GM12878 (cell line): ENCODE results near the gene UQCRC1. TPM values are rescaled to one million over a fixed set of nuclear protein-coding genes. Genes with fewer than 3 reads are reported as not detected.

ENCODE experiments used
- ATAC-seq: fragments of 200-7000 bp; cut with Tn5 transposase; 3 replicates; pipeline ENCODE4 v1.9.1; 2020; ENCODE audit warnings: mild to moderate bottlenecking, moderate library complexity
- BruUV-seq: library from RNA; stranded (reverse); fragments of 400-500 nt; replicated peaks from 2 replicates; lab custom pipeline; 2021; lab: Mats Ljungman, UMichigan
- CTCF ChIA-PET: fragments of 300-600 bp; sonication (Branson Sonifier 250); formaldehyde crosslinking; extraction: SDS; loops from one replicate; lab custom pipeline; 2021; ENCODE audit warnings: inconsistent platforms; lab: Yijun Ruan, JAX
- POLR2A ChIA-PET: fragments of 350-600 bp; formaldehyde crosslinking; extraction: SDS; loops from one replicate; lab custom pipeline; 2021; ENCODE audit warnings: inconsistent platforms; lab: Charles Lee
- RAD21 ChIA-PET: fragments of 300-600 bp; sonication (Branson Sonifier 250); formaldehyde crosslinking; loops from one replicate; lab custom pipeline; 2023; ENCODE audit warnings: antibody characterized with exemption; ENCODE audit not compliant: unreplicated experiment; lab: Charles Lee
- SMC1A ChIA-PET: fragments of 300-600 bp; sonication (Branson Sonifier 250); formaldehyde crosslinking; loops from one replicate; lab custom pipeline; 2023; ENCODE audit not compliant: unreplicated experiment, uncharacterized antibody; lab: Charles Lee
- DNase-seq: peaks from one replicate; pipeline ENCODE4 v3.0.0-alpha.2; 2011; ENCODE audit warnings: low read depth, low spot score
- FAIRE-seq: peaks from 3 replicates; lab custom pipeline; 2011; peaks lifted over from hg19 to GRCh38; lab: Jason Lieb, UNC
- H2AFZ ChIP-seq: 2 replicates; pipeline ENCODE4 v1.6.0; 2011; ENCODE audit warnings: low read depth, low read length, control low read depth; ENCODE audit not compliant: control insufficient read depth
- H3K27ac ChIP-seq: 2 replicates; pipeline ENCODE4 v1.5.1; 2011; ENCODE audit warnings: control low read depth; ENCODE audit not compliant: control insufficient read depth, insufficient read depth
- H3K27me3 ChIP-seq, 2 experiments: replicated peaks in 1 of 2; 2 replicates each; pipeline versions ENCODE4 v1.6.0 to v1.6.1; 2011; ENCODE audit warnings: low read length in 1 of 2; ENCODE audit not compliant: control insufficient read depth in 2 of 2, insufficient read depth in 2 of 2
- H3K36me3 ChIP-seq, 2 experiments: 2 replicates each; pipeline ENCODE4 v1.5.1; 2011; ENCODE audit warnings: low read length in 1 of 2; ENCODE audit not compliant: control insufficient read depth in 2 of 2, insufficient read depth in 2 of 2
- H3K4me1 ChIP-seq: 2 replicates; pipeline ENCODE4 v1.6.1; 2011; ENCODE audit warnings: mild to moderate bottlenecking, low read length, moderate library complexity, mixed read lengths; ENCODE audit not compliant: control insufficient read depth, insufficient read depth
- H3K4me2 ChIP-seq: 2 replicates; pipeline ENCODE4 v1.6.0; 2011; ENCODE audit warnings: control low read depth; ENCODE audit not compliant: control insufficient read depth, insufficient read depth
- H3K4me3 ChIP-seq: fragments of 200-600 bp; sonication (generic); 2 replicates; pipeline ENCODE4 v1.5.1; 2016
- H3K79me2 ChIP-seq: 2 replicates; pipeline ENCODE4 v1.6.0; 2011; ENCODE audit warnings: low read length; ENCODE audit not compliant: control insufficient read depth, insufficient read depth
- H3K9ac ChIP-seq: 2 replicates; pipeline ENCODE4 v1.8.0; 2011; ENCODE audit warnings: low read length, control low read depth, mixed read lengths; ENCODE audit not compliant: control insufficient read depth, insufficient read depth
- H3K9me3 ChIP-seq: replicated peaks from 3 replicates; pipeline ENCODE4 v1.5.1; 2011; ENCODE audit warnings: mild to moderate bottlenecking, low read length; ENCODE audit not compliant: control insufficient read depth, insufficient read depth
- H4K20me1 ChIP-seq: 2 replicates; pipeline ENCODE4 v1.6.0; 2011; ENCODE audit not compliant: control insufficient read depth, insufficient read depth
- ASH2L ChIP-seq: fragments of 300-600, 200-600 bp; sonication (generic); IDR thresholded peaks from 2 replicates; pipeline ENCODE4 v1.6.1; 2017; ENCODE audit warnings: low read depth, mild to moderate bottlenecking, borderline replicate concordance
- CREB1 ChIP-seq: IDR thresholded peaks from 2 replicates; pipeline ENCODE4 v1.6.1; 2012; ENCODE audit warnings: low read depth, mild to moderate bottlenecking, inconsistent platforms
- LARP7 ChIP-seq: fragments of 450-650 bp; IDR thresholded peaks from 2 replicates; pipeline ENCODE4 v1.6.1; 2017; ENCODE audit warnings: mild to moderate bottlenecking
- NKRF ChIP-seq: fragments of 450-650 bp; conservative IDR thresholded peaks from 2 replicates; pipeline ENCODE4 v1.6.1; 2017; ENCODE audit warnings: mild to moderate bottlenecking, moderate library complexity
- PKNOX1 ChIP-seq: fragments of 450-650 bp; IDR thresholded peaks from 2 replicates; pipeline ENCODE4 v1.6.1; 2016; ENCODE audit warnings: mild to moderate bottlenecking
- WGBS: methylation state at CpG from one replicate; pipeline ENCODE4 v1.1.6; 2016; ENCODE audit warnings: low lambda C conversion rate; ENCODE audit not compliant: insufficient replicate concordance, insufficient coverage; ENCODE audit errors: missing lambda C conversion rate; 5-methylcytosine and 5-hydroxymethylcytosine counted together
- in situ Hi-C: fragments of 300-500 bp; cut with MboI; formaldehyde crosslinking; loops from 9 replicates; pipeline ENCODE4 v1.14.3; 2018; ENCODE audit warnings: mixed read lengths
- intact Hi-C: fragments of 100-400 bp; cut with micrococcal nuclease; formaldehyde crosslinking; loops from one replicate; pipeline ENCODE4 v1.14.2; 2022; ENCODE audit not compliant: unreplicated experiment
- polyA plus RNA-seq, 11 experiments: library from polyadenylated mRNA; depleted of rRNA in 4 of 11; unstranded in 6 of 11; stranded (reverse) in 5 of 11; fragments of >200 nt; fragmentation: Nextera tagmentation in 4 of 11; fragmentation: Illumina TruSeq in 1 of 11; extraction: Ambion mirVana in 4 of 11; extraction: Trizol in 1 of 11; gene quantifications; 1 replicate in 1 of 11; 2 replicates in 10 of 11; pipeline versions ENCODE4 v1.2.1 to v1.2.3, GENCODE V29; 2011 to 2016; ENCODE audit warnings: inconsistent platforms in 2 of 11, missing spikeins in 2 of 11, low read depth in 1 of 11
- total RNA-seq, 4 experiments: library from RNA; depleted of rRNA in 3 of 4; stranded (reverse); fragments of >200 nt in 3 of 4; fragmentation: Illumina TruSeq in 1 of 4; extraction: Trizol in 1 of 4; gene quantifications; 2 replicates each; pipeline versions ENCODE4 v1.2.1 to v1.2.3, GENCODE V29; 2013 to 2021

UQCRC1 gene
- total and polyA plus RNA-seq, 10 of the 15 experiments (the other 5 are each of a cell fraction or from before 2014, with no cell fraction given), result 116 to 426 (median 228) TPM

- FAIRE-seq (peak; percentile 90), DNase-seq (peak; percentile 20), ATAC-seq (peak; percentile 71)
- H3K9me3 ChIP-seq, result no peaks in the 10 kb centered on the region
- in situ Hi-C loops, result no loop called here
- H3K27me3 ChIP-seq, result no peaks in the 10 kb centered on the region
- no peaks in the 10 kb centered on the region for H4K20me1 ChIP-seq
- peak overlapping the region; percentile 58 for H3K4me2 ChIP-seq
- ChIA-PET CTCF (interaction anchor here (0.6 to 4.6 kb wide), 26 partner anchors 11 to 459 kb away, joined by 3 to 48 read pairs (median 5); partner anchors contain the start of genes CELSR3, NDUFAF3, PFKFB4 and QRICH1), SMC1A (interaction anchor here (0.6 to 2.2 kb wide), 12 partner anchors 13 to 234 kb away, joined by 3 to 6 read pairs (median 3); partner anchors contain the start of genes CCDC51, PFKFB4 and TMA7), POLR2A (interaction anchor here (0.6 to 1.8 kb wide), 5 partner anchors 39 to 389 kb away, joined by 3 to 7 read pairs (median 3); partner anchors contain the start of gene PFKFB4), RAD21 (interaction anchor here (0.7 to 3.5 kb wide), 11 partner anchors 13 to 234 kb away, joined by 3 to 32 read pairs (median 5); partner anchors contain the start of genes ATRIP, CELSR3, PFKFB4 and TMEM89)
- peaks cover 11% of the 10 kb centered on the region; the same call in 1 of the 2 replicates for H3K4me1 ChIP-seq
- BruUV-seq, result no TSS peak
- peak overlapping the region; percentile 57 for H3K27ac ChIP-seq
- peak overlapping the region; percentile 77 for H3K4me3 ChIP-seq
- H3K79me2 ChIP-seq, result peaks cover 3% of the 10 kb centered on the region
- TF ChIP-seq LARP7 (peak; percentile 48; the same call in 1 of the 2 replicates), PKNOX1 (0 out of 2 replicates have a peak, but pooled peaks have one; percentile 31), ASH2L (no peak), NKRF (peak; percentile 65; the same call in 1 of the 2 replicates), CREB1 (0 out of 2 replicates have a peak, but pooled peaks have one; percentile 15)
- H3K9ac ChIP-seq, result peak overlapping the region; percentile 78
- peaks cover 0 to 4% of the 10 kb centered on the region in 2 experiments; a peak in 3 of 4 replicates for H3K36me3 ChIP-seq
- 4% methylated on average over 30 of the region's 30 CpGs for WGBS
- H2AFZ ChIP-seq, result peak overlapping the region; percentile 85
- intact Hi-C loops, result loop anchor here (2.0 kb wide), 2 partner anchors 26 to 28 kb away; partner anchors contain the start of genes CELSR3 and UQCRC1
These were observed 25.3 kb upstream of the UQCRC1 start for GRCh38 chr3:48634661-48635221.
